ENCODE data around the gene UXS1.

Gene UXS1

DNA sequence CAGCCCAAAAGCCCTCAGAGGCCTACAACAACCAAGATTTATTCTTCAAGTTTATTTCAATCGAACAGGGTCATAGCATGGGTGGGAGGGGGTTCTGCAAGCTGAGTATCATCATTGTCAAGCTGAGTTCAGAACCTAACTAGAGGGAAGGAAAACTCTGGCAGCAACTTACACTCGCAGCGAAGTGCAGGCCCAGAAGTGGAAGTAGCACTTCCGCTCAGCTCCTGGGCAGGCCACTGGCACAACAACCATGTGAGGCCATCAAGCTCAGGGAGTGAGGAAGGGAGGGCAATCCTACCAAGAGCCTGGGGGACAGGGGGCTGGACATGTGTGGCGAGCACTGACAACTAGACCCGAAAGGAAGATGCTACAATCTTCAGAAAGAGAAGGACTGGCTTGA is 4.8 kb downstream of the UXS1 start:
- DNase-seq (ENCODE audit: low spot score) = no peak

DNA sequence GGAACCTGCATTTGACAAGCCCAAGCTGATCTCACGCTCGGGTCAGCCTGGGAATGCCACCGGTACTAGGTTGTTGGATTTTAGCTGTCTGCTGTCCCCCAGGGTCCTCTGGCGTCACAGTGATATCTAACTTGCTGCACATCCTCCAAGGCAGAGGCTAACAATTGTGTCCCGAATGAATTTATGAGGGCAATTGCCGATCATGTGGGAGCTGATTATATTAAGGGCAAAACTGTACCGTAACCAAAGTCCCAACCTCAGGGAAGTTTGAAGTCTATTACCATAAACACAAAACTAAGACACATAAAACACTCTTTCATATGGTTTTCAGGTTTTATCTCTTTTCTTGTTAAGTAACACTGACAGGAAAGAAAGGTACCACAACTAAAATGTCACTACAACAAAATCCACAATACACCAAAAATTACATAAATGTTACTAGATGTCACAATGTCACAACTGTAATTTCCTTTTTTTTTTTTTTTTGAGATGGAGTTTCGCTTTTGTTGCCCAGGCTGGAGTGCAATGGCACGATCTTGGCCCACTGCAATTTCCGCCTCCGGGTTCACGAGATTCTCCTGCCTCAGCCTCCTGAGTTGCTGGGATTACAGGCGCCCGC is 6.7 kb downstream of the UXS1 start:
- DNase-seq (ENCODE audit: low spot score) = no peak

DNA sequence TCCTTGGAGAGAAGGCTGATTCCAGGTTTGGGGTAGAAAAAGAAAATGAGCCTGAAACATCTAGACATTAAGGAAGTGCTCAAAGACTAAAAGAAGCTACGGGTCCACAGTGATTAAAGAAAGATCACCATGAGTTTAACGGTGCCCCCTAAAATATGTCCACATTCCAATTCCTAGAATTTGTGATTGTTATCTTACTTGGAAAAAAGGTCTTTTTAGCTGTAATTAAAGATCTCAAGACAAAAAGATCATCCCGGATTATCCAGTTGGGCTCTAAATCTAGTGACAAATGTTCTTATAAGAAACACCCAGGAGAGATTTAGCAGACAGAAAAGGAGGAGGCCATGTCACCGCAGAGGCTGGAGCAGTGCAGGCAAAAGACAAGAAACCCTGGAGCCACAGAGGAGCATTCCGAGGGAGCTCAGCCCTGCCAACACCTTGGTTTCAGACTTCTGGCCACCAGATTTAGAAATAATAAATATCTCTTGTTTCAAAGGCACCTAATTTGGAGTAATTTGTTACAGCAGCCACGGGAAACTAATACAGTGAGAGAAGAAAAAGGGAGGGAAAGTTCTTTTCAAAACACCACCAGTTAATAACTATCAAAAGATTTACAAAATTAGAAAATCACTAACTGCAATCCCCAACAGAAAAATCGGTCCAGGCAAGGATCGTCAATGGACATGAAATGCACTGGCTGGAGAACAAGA is 8.5 kb downstream of the UXS1 start:
- DNase-seq (ENCODE audit: low spot score) = no peak

DNA sequence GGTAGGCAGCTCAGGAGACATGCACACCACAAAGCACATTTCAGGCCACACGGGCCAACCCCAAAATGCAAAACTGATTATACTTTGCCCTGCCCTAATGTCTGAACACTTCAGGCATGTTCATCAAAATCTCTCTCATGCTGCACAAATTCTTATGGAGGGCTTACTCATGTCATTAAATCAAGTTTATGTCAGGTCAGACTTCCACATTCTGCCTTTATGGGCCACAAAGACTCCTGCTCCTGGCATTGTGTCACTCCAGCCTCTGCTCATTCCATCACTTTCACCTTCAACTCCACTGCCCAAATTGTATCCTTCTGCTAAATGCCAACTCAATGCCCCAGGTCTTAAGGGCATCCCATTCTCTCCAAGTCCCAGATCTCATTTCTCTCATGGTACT is 9.2 kb downstream of the UXS1 start:
- no peak for DNase-seq (ENCODE audit: low spot score)

DNA sequence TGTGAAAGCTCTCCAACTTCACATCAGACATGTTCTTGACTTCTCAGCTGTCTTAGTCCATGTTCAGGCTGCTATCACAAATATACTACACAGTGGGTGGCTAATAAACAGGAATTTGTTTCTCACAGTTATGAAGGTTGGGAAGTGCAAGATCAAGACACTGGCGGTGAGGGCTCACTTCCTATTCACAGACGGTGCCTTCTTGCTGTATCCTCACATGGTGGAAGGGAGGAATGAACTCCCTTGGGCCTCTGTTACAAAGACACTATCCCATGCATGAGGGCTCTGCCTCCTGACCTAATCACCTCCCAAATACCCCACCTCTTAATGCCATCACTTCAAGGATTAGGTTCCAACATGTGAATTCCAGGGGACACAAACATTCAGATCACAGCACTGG is 9.7 kb downstream of the UXS1 start:
- DNase-seq (ENCODE audit: low spot score) = no peak

DNA sequence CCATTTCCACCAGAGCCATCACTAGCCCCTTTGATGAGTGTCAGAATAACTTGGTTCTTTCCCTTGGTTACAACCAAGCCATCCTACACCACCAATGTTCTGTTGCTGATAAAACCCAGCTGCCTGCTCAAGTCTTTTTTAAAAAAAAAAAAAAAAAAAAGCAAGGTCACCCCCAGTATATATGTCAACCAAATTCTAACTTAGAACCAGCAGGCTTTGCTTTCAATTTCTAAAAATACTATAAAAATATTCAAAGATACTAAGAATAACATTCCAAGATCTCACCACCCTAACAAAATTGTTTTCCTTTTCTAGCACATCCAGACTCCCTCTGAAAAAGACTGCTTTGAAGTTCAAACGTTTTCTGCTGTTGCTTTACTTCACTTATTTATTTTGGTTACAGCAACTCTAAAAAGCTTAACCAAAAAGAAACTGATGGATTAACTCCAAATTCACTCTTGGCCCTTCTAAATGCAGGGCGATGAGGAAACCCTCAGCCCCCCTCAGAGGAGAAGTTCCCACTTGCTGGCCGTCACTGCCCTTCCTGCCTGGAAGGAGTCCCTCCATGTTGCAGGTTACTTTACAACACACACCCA is 10.9 kb downstream of the UXS1 start:
- no peak for DNase-seq (ENCODE audit: low spot score)

DNA sequence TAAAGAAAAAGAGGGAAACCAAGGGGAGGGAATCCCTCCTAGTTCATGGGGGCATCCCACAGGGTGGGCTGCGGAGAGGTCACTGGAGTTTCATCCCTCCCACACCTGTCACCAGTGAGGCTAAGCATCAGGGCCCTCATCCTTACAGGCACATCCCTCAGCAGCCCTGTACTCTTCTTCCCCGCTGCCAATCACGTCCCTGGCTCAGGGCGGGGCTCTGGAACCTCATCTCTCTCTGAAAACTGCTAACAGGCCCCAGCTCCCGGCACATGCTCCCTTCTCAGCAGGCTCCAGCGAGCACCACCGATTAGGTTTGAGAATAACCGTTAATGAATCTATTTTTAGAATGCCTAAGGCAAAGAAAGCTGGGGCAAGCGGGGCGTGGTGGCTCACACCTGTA is 13.0 kb downstream of the UXS1 start:
- no peak for DNase-seq (ENCODE audit: low spot score)

DNA sequence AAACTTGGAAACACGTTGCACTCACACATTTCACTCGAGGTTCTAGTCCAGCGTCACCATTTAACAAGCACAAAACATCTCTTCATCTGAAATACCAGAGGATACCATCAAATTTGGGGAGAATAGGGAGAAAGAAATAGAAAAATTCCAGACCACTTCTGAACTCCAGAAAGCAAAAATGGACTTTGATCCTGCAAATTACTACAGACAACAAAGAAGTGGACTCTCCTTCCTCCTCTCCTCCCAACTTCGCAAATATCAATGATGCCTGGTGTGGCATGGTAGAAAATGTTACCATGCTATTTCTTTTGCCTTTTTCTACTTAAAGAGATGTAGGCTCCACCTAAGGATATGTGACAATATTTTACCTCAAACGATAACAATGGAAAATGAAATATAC is 13.5 kb downstream of the UXS1 start:
- no peak for DNase-seq (ENCODE audit: low spot score)

DNA sequence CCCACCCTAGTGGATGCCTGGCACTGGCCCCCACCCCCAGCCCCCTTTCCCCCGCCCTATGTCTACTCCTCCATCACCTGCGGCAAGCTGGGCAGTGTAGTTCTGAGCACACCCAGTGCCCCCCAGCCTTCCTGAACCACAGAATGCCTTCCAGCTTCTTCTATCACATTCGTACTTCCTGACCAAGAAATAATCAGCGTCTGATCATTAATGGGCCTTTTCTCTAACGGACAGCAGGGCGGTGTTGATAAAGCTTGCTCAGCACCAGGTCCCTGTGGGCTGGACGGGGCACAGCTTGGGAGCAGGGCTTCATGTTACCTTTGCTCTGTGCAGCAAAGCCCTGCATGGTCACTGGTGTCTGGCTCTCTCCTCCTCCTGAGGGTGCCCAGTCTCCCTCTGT is 15.4 kb downstream of the UXS1 start:
- no peak for DNase-seq (ENCODE audit: low spot score)

DNA sequence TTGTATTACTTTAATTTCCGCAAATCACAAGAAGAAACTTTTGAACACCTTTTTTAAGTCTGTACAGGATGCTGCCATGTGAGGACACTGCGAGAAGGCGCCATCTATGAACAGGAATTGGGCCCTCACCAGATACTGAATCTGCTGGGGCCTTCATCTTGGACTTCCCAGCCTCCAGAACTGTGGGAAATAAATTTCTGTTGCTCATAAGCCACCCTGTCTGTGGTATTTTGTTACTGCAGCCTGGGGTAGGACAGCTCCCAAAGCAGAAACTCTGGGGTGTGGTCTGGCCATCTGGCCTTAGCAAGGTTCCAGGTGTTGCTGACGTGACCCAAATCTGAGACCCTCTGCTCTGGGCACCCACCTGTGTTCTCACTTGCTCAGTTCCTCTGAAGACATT is 16.5 kb downstream of the UXS1 start:
- no peak for DNase-seq (ENCODE audit: low spot score)

DNA sequence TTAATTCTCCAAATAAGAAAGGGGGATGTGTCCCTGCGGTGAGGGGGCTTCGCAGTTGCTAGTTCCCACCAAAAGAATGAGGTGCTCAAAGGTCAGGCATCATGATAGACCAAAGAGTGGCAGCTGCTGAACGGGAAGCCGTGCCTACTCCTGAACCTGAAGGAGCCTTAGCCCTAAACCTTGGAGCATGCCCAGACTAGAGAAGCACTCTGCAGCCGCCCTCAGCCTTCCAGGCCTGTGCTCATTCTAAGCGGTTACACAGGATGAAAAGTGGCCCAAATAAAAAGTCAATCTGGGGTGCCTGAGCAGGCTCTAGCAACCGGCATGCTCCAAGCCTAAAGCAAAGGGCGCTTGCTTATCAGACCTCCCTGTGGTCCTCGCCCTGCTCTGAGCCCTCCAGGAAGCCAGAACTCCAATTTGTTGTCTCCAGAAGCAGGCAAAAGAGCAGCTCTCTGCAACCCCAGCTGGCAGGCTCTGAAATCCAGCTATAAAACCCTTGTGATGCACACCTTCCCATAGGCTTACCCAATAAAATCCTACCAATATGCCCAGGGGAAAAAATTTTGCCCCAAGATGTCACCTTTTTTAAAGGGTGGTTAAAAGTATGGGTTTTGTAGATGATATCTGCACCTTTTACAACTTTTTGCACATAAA is 17.5 kb downstream of the UXS1 start:
- DNase-seq (ENCODE audit: low spot score) = no peak

DNA sequence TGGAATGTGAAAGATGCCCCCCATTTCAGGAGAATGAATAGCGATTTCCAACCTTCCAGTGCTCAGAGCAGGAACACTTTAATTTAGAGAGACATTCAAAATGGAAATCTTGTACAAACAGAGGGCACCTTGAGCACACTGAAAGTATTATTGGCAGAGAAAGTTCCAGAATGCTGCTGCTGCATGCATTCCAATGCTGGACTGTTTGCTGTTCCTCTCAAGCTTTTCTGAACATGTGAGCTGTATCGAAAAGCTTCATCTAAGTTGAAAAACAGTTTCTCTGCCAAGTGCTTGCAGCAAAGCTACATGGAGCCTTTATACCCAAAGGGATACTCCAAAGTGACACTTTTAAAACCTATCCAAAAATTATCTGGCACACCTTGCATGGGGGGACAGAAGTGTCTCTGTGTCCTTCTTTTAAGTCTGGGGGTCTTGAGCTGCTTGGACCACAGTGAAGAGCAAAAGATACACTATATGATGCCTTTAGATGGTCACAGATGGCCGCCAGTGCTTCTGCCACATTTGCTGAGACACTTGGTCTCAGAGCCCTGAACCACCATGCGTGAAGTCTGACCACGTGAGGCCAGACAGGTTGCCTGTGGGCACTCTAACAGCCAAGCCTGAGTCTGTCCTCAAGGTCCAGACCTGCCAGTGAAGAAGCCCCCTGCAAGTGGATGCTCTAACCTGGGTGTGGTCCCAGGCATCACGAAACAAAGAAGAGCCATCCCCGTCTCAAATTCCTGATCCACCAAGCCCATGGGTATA is 18.8 kb downstream of the UXS1 start:
- DNase-seq (ENCODE audit: low spot score) = no peak

DNA sequence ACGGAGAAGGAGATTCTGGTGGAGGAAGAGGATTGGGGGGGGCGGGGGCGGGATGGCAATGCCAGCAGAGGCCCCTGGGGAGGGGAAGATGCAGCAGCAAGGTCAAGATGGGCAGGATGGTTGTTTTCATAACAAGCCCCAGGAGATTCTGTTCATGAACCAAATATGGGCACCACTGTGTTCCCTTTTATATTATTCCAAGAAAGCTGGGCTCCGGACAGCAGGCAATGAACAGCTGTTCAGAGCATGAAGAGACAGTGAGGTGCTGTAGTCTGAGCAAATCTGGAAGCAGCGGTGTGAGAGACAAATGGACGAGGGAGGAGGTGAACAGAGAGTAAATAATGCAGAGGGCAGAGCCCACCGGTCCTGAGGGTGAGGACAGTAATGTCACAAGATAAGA is 20.0 kb downstream of the UXS1 start:
- no peak for DNase-seq (ENCODE audit: low spot score)

DNA sequence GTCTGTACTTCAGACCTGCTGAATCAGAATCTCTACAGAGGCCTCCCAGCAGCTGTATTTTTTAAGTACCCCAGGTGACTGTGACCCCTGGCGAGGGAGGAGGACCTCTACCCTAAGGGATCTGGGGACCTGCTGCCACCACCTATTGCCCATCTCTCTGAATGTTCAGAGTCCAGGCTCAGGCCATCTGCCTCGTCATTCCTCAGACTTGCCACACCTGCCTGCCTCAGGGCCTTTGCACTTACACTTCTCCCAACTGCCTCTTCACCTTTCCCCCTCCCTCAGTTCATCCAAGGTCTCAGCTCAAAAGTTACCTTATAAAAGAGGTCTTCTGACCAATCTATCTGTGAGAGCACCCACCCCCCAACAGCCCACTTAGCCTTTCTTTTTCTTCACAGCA is 21.5 kb downstream of the UXS1 start:
- no peak for DNase-seq (ENCODE audit: low spot score)

DNA sequence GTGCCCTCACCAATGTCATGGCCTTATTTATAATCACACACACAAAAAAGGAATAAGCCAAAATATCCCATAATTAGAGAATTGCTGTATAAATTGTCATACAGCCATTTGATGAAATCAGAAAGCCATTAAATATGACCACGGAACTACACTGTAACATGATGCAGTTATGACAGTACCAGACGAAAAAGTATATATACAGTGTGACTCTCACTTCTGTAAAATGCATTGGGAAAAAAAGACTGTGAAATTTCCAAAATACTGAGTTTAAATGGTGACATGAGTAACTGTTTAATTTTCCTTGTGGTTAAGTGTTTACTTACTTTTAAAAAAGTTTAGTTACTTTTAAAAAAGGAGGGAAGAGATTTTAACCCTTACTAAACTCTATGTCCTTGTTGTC is 25.4 kb downstream of the UXS1 start:
- no peak for DNase-seq (ENCODE audit: low spot score)

DNA sequence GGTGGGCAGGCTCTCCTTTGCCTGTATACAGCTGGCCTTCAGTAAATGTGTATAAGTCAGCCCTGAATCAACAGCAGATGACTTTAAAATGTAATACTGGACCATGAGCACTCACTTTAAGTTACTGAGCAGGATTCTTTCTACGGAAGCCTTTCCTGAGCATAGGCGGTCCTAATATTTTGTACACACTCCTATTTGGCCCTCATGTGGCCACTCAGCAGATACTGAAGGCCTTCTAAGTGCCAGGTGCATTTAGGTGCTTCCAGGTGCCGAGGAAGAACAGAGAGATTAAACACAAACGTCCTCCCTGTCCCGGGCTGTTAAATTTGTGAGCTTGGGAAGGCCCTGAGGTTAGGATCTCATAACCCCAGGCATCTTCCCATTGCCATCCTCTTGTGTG is 27.0 kb downstream of the UXS1 start:
- no peak for DNase-seq (ENCODE audit: low spot score)

DNA sequence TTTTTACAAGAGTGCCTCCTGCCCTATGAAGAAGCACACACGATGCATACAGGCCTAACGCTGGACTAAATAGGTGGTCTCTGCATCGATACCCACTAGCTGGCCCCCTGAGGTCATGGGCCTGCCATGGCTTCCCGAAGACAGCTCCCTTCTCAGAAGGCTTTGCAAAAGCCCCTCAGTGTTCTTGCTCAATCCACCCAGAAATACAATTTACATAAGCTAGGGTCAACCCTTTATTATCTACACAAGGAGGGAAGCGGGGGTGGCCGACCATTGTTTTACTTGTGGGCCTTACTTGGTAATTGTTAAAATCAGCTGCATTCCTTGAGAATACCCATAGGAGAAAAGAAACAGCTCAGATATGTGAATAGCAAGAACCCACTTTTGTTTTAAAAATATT is 28.5 kb downstream of the UXS1 start:
- DNase-seq (ENCODE audit: low spot score) = no peak

DNA sequence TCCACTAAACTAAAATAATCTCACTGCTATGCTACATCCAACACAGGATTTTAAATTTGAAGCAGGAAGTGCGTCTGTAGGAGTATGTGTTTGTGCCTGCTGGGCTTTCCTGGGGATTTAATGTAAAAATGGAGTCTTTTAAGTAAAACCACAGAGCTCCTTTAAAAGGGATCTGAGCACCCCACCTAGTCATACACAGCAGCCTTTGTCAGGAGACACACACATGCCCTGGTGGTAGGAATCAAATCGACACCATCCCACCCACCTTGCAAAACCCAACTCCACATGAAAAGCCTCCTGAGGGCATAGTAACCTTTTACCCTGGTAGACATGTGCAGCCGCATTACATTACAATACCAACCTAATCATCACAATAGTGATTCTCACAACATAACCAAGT is 29.1 kb downstream of the UXS1 start:
- no peak for DNase-seq (ENCODE audit: low spot score)

DNA sequence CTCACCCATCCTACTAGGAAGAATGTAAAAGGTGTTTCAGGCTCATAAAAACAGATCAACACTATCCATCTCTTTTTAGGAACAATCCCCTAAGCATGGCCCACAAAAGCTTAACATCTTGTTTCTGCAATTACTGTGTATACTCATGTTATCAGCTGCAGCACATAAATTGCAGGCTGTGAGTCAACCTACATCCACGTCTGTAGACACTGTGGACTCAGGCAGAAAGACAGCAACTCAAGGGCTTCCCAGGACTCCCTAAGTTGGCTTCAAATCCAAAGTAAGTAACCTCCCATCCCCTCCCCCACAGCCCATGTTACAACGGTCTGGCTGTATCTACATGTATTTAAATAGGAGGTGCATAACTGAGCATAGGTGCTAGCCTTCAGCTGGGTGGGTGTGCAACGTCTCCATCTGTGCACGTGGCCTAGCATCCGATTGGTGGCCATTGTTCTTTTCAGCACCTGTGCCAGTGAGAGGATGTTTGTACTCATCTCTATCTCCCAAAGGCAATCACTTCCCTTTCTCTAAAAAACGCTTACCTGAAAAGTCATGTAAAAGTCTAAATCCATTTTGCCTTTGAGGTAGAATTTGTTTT is 30.1 kb downstream of the UXS1 start:
- no peak for DNase-seq (ENCODE audit: low spot score)

DNA sequence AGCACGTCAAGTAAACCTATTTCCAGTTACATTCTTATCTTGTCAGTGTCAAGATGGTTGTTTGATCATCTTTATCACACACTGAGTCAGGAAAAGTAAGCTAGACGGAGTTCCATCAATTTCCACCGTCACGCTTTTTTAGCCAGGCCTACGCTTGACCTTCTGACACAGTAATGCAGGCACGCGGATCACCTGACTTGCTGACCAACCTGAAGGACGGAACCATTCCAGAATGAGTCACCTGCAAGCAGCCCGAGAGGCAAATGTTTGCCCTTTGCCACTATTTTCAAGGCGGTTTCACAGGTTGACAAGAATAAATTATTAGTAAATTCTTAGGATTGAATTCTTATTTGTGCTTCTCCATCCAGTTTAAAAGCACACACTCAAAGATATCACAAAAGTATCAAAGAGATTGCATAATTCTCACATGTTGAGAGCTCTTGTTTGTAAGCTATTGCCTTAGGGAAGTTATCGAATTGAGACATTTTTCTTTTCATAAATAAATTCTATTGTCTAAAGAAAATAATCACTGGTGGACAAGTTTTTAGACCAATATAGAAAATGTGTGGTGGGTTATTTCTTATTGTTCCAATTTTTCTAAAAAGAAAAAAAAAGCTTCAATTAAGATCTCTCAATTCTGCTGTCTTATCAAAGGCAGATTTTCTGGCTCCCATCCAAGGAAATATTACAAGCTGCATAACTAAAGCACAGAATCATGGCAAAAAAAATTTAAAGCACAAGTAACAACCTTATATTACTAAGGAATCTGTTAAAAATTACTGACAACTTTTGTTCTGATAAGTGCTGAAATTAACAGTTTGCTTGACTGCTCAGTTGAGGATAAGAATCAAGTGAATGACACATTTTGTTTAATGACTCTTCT is 31.9 kb downstream of the UXS1 start:
- no peak for DNase-seq (ENCODE audit: low spot score)

DNA sequence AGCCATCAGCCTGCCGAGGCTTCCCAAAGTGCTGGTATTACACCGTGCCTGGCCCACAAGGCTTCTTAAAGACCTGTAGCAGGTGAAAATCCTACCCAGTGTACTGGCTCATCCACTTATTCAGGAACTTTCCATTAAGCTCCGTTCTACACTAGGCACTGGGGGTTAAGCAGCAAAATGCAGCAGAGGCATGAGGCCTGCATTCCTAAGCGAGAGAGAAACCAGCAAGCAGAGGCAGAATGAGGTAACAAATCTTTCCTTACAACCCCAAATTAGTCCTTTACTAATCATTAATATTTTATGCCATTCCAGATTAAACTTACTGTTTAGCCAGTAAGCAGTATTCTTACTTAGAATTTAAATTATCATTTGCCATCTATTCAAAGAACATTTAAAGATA is 32.8 kb downstream of the UXS1 start:
- DNase-seq (ENCODE audit: low spot score) = no peak
